ENCODE measurements around the gene GPX5.
A peak's percentile ranks its signal among the peaks of the same experiment; 100 is the strongest.
"Not testable (repeated sequence)": the region's sequence is repeated elsewhere in the genome, so short reads cannot be mapped to it uniquely, and the experiment has no call there.

GPX5 gene

GRCh38 chr6:28515676-28516075 is 10.0 kb upstream of the GPX5 start, which contains the start of gene GPX6:
Gene GPX6 (minus strand): TSS chr6:28515793. CDS start chr6:28515743, 50 bp downstream.
- no peak for DNase-seq

GRCh38 chr6:28517964-28518363 is 7.7 kb upstream of the GPX5 start:
- DNase-seq: no peak

GRCh38 chr6:28522594-28523240 is 3.0 kb upstream of the GPX5 start:
- DNase-seq: no peak

GRCh38 chr6:28523241-28523622 is 2.4 kb upstream of the GPX5 start:
- peak; percentile 8 for DNase-seq

GRCh38 chr6:28530777-28531176 is 5.1 kb downstream of the GPX5 start:
- DNase-seq: no peak

- no peak for DNase-seq
Observed at GRCh38 chr6:28531479-28532128, 5.9 kb downstream of the GPX5 start.

- DNase-seq: no peak
Observed at GRCh38 chr6:28534306-28534705, 8.6 kb downstream of the GPX5 start.

- DNase-seq: no peak
Observed at GRCh38 chr6:28534875-28535274, 9.2 kb downstream of the GPX5 start.

- DNase-seq: no peak
Observed at GRCh38 chr6:28537065-28537464, 11.4 kb downstream of the GPX5 start.

GRCh38 chr6:28537509-28538140 is 11.9 kb downstream of the GPX5 start:
- DNase-seq: peak; percentile 3

- DNase-seq: no peak
Observed at GRCh38 chr6:28541996-28542395, 16.3 kb downstream of the GPX5 start.

- DNase-seq: peak; percentile 22
Observed at GRCh38 chr6:28542440-28543296, 17.0 kb downstream of the GPX5 start.

GRCh38 chr6:28543651-28544610 is 18.2 kb downstream of the GPX5 start:
- no peak for DNase-seq

- DNase-seq: no peak
Observed at GRCh38 chr6:28545955-28546354, 20.3 kb downstream of the GPX5 start.

- not testable (repeated sequence) for DNase-seq
Observed at GRCh38 chr6:28547003-28547402, 21.3 kb downstream of the GPX5 start.

- DNase-seq: no peak
Observed at GRCh38 chr6:28551891-28552666, 26.4 kb downstream of the GPX5 start.

- no peak for DNase-seq
Observed at GRCh38 chr6:28553384-28553985, 27.8 kb downstream of the GPX5 start.

- no peak for DNase-seq
Observed at GRCh38 chr6:28553986-28554881, 28.6 kb downstream of the GPX5 start.

- no peak for DNase-seq
Observed at GRCh38 chr6:28555136-28555535, 29.5 kb downstream of the GPX5 start.

- no peak for DNase-seq
Observed at GRCh38 chr6:28558629-28559028, 32.9 kb downstream of the GPX5 start.

Measured in effector CD4-positive, alpha-beta T cell (primary cell).